Parathyroid adenoma (tissue), 2 donors: ENCODE results near the gene IREB2.

Experiments
- H2AFZ ChIP-seq: fragments of 300-600 bp; sonication (generic); one replicate; pipeline ENCODE4 v1.7.0; 2017; ENCODE audit warnings: antibody characterized with exemption, mild to moderate bottlenecking
- H3K27ac ChIP-seq: fragments of 300-600 bp; sonication (generic); one replicate; pipeline ENCODE4 v1.7.0; 2017
- H3K27me3 ChIP-seq: fragments of 300-600 bp; sonication (generic); one replicate; pipeline ENCODE4 v1.7.0; 2017; ENCODE audit warnings: low read length; ENCODE audit not compliant: control insufficient read depth, insufficient read depth
- H3K36me3 ChIP-seq: fragments of 300-600 bp; sonication (generic); one replicate; pipeline ENCODE4 v1.7.0; 2017; ENCODE audit warnings: low read length; ENCODE audit not compliant: control insufficient read depth, insufficient read depth
- H3K4me1 ChIP-seq: fragments of 300-600 bp; sonication (generic); one replicate; pipeline ENCODE4 v1.7.0; 2017; ENCODE audit warnings: control low read depth
- H3K4me2 ChIP-seq: fragments of 300-600 bp; sonication (generic); one replicate; pipeline ENCODE4 v1.7.0; 2017; ENCODE audit warnings: low read length
- H3K4me3 ChIP-seq: fragments of 300-600 bp; sonication (generic); one replicate; pipeline ENCODE4 v1.7.0; 2017; ENCODE audit warnings: low read depth, low read length
- H3K79me2 ChIP-seq: fragments of 300-600 bp; sonication (generic); one replicate; pipeline ENCODE4 v1.7.0; 2017; ENCODE audit warnings: control low read depth
- H3K9ac ChIP-seq: fragments of 300-600 bp; sonication (generic); one replicate; pipeline ENCODE4 v1.7.0; 2017; ENCODE audit warnings: mild to moderate bottlenecking
- H3K9me3 ChIP-seq: fragments of 300-600 bp; sonication (generic); one replicate; pipeline ENCODE4 v1.7.0; 2017; ENCODE audit warnings: low read length; ENCODE audit not compliant: control insufficient read depth
- CTCF ChIP-seq: fragments of 300-600 bp; sonication (generic); IDR thresholded peaks from one replicate; pipeline ENCODE4 v1.7.0; 2017; ENCODE audit warnings: antibody characterized with exemption, mild to moderate bottlenecking
- donor health status: primary hyperparathyroidism.

The IREB2 gene

DNA sequence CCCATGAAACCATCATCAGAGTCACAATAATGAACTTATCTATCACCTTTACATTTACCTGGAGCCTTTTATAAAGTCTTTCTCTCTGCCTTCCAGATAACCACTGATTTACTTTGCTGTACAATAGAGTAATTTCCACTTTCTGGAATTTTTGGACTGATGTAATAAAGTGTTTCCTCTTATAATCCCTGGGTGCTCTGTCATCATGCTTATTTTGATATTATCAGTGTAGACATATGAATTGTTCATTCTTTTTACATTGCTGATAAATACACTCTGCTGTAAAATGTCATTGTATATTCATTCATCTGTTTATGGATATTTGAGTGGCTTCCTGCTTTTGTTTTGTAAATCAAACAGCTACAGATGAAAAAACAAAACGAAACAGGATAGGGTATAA, 27.0 kb upstream of the IREB2 start:
- H3K27me3 ChIP-seq: no peaks in the 10 kb centered on the region
- no peak for TF ChIP-seq CTCF
- no peak overlapping the region for H3K4me3 ChIP-seq
- no peaks in the 10 kb centered on the region for H3K36me3 ChIP-seq
- no peaks in the 10 kb centered on the region for H3K9me3 ChIP-seq
- H2AFZ ChIP-seq: no peak overlapping the region
- no peaks in the 10 kb centered on the region for H3K4me1 ChIP-seq
- no peak overlapping the region for H3K9ac ChIP-seq
- no peak overlapping the region for H3K4me2 ChIP-seq
- H3K27ac ChIP-seq: no peak overlapping the region
- no peaks in the 10 kb centered on the region for H3K79me2 ChIP-seq

GRCh38 chr15:78414621-78415250, 23.3 kb upstream of the IREB2 start:
- no peak for TF ChIP-seq CTCF
- Histone ChIP-seq H3K4me3 (no peak overlapping the region), H3K36me3 (no peaks in the 10 kb centered on the region), H3K27ac (no peak overlapping the region), H3K4me1 (no peaks in the 10 kb centered on the region), H2AFZ (no peak overlapping the region), H3K27me3 (no peaks in the 10 kb centered on the region), H3K9me3 (no peaks in the 10 kb centered on the region), H3K79me2 (no peaks in the 10 kb centered on the region), H3K4me2 (no peak overlapping the region), H3K9ac (no peak overlapping the region)

- Histone ChIP-seq H3K27ac (no peak overlapping the region), H3K4me3 (no peak overlapping the region), H3K9me3 (no peaks in the 10 kb centered on the region), H3K4me1 (no peaks in the 10 kb centered on the region), H2AFZ (no peak overlapping the region), H3K9ac (no peak overlapping the region), H3K36me3 (no peaks in the 10 kb centered on the region), H3K4me2 (no peak overlapping the region), H3K79me2 (no peaks in the 10 kb centered on the region), H3K27me3 (no peaks in the 10 kb centered on the region)
- TF ChIP-seq CTCF: no peak
Observed at GRCh38 chr15:78415284-78415683, 22.7 kb upstream of the IREB2 start.

DNA sequence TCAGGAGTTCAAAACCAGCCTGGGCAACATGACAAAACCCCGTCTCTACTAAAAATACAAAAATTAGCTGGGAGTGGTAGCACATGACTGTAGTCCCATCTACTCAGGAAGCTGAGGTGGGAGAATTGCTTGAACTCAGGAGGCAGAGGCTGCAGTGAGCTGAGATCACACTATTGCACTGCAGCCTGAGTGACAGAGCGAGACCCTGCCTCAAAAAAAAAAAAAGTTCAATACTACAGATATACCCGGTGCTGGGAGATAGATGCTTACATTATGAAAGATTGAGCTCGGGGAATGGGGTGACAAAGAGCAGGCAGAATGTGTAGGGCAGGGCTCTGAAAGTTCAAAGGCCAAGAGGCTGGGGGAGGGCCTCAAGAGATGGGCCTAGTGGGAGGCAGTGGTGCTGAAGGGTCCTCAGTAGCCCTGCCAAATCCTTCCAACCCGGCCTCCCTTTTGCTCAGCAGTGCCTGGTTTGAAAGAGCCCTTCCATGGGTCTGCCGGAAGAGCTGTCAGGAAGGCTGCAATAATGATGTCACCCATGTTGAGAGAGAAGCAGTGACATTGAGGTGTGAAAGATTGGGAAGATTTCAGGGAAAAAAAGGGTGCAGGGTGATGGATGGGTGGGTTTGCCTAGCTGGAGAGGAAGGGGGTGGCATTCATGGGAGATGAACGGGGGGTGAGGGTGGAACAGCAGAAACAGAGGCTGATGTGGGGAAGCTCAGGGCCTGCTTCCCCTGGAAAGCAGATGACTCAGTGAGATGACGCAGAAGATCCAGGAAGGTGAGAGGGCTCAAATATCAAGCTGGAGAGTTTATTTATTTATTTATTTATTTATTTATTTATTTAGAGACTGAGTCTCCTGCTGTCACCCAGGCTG, 20.0 kb upstream of the IREB2 start:
- Histone ChIP-seq H3K4me3 (no peak overlapping the region), H3K4me1 (no peaks in the 10 kb centered on the region), H2AFZ (no peak overlapping the region), H3K27me3 (no peaks in the 10 kb centered on the region), H3K36me3 (no peaks in the 10 kb centered on the region), H3K79me2 (no peaks in the 10 kb centered on the region), H3K27ac (no peak overlapping the region), H3K9me3 (no peaks in the 10 kb centered on the region), H3K9ac (no peak overlapping the region), H3K4me2 (no peak overlapping the region)
- no peak for TF ChIP-seq CTCF
